ENCODE data around the gene B3GAT1.

B3GAT1 gene

DNA sequence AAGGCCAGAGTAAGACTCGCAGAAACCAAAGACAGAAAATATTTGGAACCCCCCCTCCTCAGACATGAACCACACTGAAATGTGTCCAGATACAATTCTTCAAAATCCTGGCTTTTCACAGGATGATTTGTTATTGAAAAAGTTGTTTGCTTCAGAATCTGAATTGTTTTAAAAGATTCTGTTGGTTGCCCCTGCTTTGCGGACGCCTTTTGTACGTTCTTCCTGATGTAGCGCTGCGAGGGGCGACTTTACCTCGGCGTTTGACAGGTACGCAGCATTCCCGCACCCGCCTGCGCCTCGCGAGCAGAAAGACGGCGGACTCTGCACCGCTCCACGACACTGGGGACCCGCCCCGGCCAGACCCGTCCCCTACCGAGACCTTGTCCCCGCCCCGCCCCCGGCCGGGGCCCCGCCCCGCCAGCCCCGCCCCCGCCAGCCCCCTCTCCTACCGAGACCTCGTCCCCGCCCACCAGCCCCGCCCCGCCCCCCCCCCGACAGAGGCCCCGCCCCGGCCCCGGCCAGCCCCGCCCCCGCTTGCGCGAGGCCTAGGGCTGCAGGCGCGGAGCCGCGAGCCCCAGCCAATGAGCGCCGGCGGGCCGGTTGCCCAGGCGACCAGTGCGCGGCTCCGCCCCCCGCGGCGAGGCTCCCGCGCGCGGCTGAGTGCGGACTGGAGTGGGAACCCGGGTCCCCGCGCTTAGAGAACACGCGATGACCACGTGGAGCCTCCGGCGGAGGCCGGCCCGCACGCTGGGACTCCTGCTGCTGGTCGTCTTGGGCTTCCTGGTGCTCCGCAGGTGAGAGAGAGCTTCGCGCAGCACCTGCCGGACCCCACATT, 80.5 kb downstream of the B3GAT1 start, which contains the start of gene GLB1L2:
Gene GLB1L2 (plus strand): TSS at position 635 of the 835 bp plus-strand sequence. CDS start 74 bp downstream, at position 709.
- DNase-seq, result peak; percentile 71

DNA sequence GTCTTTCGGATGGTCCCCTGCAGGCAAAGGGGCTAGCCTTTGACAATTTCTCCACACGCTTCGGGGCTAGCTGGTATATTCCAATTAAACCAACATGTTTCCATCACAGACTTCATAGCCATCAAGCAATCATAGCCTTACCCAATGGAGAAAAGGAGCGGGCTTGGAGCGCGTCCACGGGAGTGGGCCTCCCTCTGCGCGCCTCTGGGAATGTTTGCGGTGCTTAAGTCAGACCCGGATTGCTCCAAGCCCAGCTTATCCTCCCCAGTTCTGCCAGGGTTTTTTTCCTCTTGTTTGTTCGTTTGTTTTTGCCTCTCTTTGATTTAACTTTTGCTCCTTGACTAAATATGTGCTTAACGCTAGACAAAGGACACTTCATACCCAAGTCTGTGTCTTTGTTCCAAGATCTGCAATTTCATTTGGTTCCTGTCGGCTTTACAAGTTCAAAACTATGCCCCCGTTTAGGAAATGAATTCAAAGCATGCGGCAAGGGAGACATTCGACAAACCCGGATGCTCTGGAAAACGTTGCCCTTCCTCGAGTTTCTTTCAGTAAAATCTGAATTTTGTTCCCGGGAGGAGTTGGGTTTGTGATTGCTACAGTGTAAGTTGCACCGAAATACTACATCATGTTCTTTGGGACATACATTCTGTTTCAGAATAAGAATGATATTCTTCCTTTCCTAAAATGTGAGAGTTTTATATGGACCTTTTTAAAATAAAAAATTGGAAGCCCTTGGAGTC, 81.3 kb downstream of the B3GAT1 start:
- no peak for DNase-seq

Measured in NCI-H446 treated with DMSO at 0.1 percent for 48 hours (cell line).